Tibial nerve (tissue), 3 donors: ENCODE measurements around the gene RYR3.

ENCODE experiments used
- CTCF ChIP-seq, 5 experiments: fragments of 200-600 bp in 3 of 5; fragments of 450-650 bp in 2 of 5; sonication (generic) in 3 of 5; IDR thresholded peaks; one replicate each; pipeline ENCODE4 v1.5.1; 2016 to 2019; ENCODE audit warnings: antibody characterized with exemption in 5 of 5, mild to moderate bottlenecking in 3 of 5, moderate library complexity in 2 of 5
- POLR2A ChIP-seq, 2 donors: fragments of 450-650 bp; IDR thresholded peaks; one replicate each; pipeline ENCODE4 v1.6.1; 2017; ENCODE audit warnings: antibody characterized with exemption in 2 of 2, mild to moderate bottlenecking in 2 of 2, moderate library complexity in 2 of 2

- no peak for TF ChIP-seq CTCF (IDR thresholded peaks at IDR 0.05)
- no peak for TF ChIP-seq POLR2A (IDR thresholded peaks at IDR 0.05)
Observed at GRCh38 chr15:33461671-33462070, 150.9 kb downstream of the RYR3 start.
